Fibroblast of villous mesenchyme (primary cell): ENCODE measurements around the gene SERPINI2. TPM values are rescaled to one million over a fixed set of nuclear protein-coding genes. Genes with fewer than 3 reads are reported as not detected.

Source experiments
- DNase-seq: peaks from one replicate; pipeline ENCODE4 v3.0.0-alpha.2; 2010; ENCODE audit warnings: low read depth
- H3K4me3 ChIP-seq: 2 replicates; pipeline ENCODE4 v1.5.1; 2011; ENCODE audit warnings: low read depth, mild to moderate bottlenecking, low read length
- total RNA-seq: library from RNA; depleted of rRNA; stranded (reverse); fragments of >200 nt; gene quantifications from 2 replicates; pipeline ENCODE4 v1.2.3, GENCODE V29; 2012
- TF ChIP-seq, protein P1 (sequence below): IDR thresholded peaks from 2 replicates; pipeline ENCODE4 v1.5.1; 2012; ENCODE audit warnings: low read depth, mild to moderate bottlenecking, low read length; ENCODE audit not compliant: insufficient read depth

Gene SERPINI2
- not detected in 2 replicates for total RNA-seq

- TF ChIP-seq, protein P1, sequence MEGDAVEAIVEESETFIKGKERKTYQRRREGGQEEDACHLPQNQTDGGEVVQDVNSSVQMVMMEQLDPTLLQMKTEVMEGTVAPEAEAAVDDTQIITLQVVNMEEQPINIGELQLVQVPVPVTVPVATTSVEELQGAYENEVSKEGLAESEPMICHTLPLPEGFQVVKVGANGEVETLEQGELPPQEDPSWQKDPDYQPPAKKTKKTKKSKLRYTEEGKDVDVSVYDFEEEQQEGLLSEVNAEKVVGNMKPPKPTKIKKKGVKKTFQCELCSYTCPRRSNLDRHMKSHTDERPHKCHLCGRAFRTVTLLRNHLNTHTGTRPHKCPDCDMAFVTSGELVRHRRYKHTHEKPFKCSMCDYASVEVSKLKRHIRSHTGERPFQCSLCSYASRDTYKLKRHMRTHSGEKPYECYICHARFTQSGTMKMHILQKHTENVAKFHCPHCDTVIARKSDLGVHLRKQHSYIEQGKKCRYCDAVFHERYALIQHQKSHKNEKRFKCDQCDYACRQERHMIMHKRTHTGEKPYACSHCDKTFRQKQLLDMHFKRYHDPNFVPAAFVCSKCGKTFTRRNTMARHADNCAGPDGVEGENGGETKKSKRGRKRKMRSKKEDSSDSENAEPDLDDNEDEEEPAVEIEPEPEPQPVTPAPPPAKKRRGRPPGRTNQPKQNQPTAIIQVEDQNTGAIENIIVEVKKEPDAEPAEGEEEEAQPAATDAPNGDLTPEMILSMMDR = no peak
- DNase-seq = no peak
- no peak within 1 kb of the TSS for H3K4me3 ChIP-seq
Measured at GRCh38 chr3:167473863-167474262, at the start of gene SERPINI2. SERPINI2 (minus strand) TSS chr3:167474042; CDS start chr3:167471834, 2,208 bp downstream.

- no peak overlapping the region for H3K4me3 ChIP-seq
- no peak for DNase-seq
- TF ChIP-seq, protein P1 = no peak
Measured at GRCh38 chr3:167521006-167521355, 47.1 kb upstream of the SERPINI2 start.

GRCh38 chr3:167520266-167521005 is 46.6 kb upstream of the SERPINI2 start:
- no peak overlapping the region for H3K4me3 ChIP-seq
- DNase-seq = no peak
- TF ChIP-seq, protein P1 = no peak

- TF ChIP-seq, protein P1 = no peak
- H3K4me3 ChIP-seq = no peak overlapping the region
- DNase-seq = no peak
Measured at GRCh38 chr3:167507954-167508353, 34.1 kb upstream of the SERPINI2 start.

DNA sequence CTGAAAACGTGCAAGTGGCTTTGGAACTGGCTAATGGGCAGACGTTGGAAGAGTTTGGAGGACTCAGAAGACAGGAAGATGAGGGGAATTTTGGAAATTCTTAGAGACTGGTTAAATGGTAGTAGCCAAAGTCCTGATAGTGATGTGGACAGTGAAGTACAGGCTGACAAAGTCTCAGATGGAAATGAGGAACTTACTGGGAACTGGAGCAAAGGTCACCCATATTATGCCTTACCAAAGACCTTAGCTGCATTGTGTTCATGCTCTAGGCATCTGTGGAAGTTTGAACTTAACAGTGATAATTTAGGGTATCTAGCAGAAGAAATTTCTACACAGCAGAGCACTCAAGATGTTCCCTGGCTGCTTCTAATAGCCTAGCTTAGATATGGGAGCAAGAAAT is 28.6 kb upstream of the SERPINI2 start:
- H3K4me3 ChIP-seq = no peak overlapping the region
- no peak for DNase-seq
- TF ChIP-seq, protein P1 = no peak

DNA sequence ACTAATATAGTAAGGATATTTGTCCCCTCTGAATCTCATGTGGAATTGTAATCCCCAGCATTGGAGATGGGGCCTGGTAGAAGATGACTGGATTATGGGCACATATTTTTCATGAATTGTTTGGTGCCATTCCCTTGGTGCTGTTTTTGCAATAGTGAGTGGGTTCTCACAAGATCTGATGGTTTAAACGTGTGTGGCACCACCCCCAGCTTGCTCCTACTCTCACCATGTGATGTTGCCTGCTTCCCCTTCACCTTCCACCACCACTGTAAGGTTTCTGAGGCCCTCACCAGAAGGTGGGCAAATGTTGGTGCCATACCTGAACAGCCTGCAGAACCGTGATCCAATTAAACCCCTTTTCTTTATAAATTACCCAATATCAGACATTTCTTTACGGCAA is 28.1 kb upstream of the SERPINI2 start:
- H3K4me3 ChIP-seq = no peak overlapping the region
- TF ChIP-seq, protein P1 = no peak
- DNase-seq = no peak

DNA sequence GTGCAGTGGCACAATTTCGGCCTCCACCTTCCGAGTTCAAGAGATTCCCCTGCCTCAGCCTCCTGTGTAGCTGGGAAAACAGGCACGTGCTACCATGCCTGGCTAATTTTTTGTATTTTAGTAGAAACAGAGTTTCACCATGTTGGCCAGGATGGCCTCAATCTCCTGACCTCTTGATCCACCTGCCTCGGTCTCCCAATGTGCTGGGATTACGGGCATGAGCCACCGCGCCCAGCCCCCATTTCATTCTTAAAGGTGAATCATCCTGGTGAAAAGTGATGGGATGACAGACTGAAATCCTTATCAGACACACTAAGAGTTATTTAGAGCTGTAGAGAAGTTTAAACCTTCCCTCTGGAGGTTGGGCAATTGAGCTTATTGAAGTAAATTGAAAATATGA is 24.1 kb upstream of the SERPINI2 start:
- TF ChIP-seq, protein P1 = no peak
- no peak overlapping the region for H3K4me3 ChIP-seq
- no peak for DNase-seq
